HepG2 (cell line): ENCODE data around the gene MIEF2. TPM values are rescaled to one million over a fixed set of nuclear protein-coding genes. Genes with fewer than 3 reads are reported as not detected.

Experiments used
- ARID5B ChIP-seq: IDR thresholded peaks from 2 replicates; pipeline ENCODE4 v1.4.0; 2020; ENCODE audit warnings: mild to moderate bottlenecking, missing genetic modification reagents
- BRD4 ChIP-seq: sonication (generic); formaldehyde crosslinking; IDR thresholded peaks from 2 replicates; pipeline ENCODE4 v1.4.0; 2020; ENCODE audit warnings: missing genetic modification reagents
- MEF2D ChIP-seq: sonication (generic); formaldehyde crosslinking; IDR thresholded peaks from 2 replicates; pipeline ENCODE4 v1.5.1; 2020; ENCODE audit warnings: mild to moderate bottlenecking, missing genetic modification reagents
- PHF21A ChIP-seq: sonication (generic); formaldehyde crosslinking; IDR thresholded peaks from 2 replicates; pipeline ENCODE4 v1.5.0; 2020; ENCODE audit warnings: mild to moderate bottlenecking, missing genetic modification reagents
- PHF8 ChIP-seq: sonication (generic); formaldehyde crosslinking; IDR thresholded peaks from 2 replicates; pipeline ENCODE4 v1.5.0; 2020; ENCODE audit warnings: missing genetic modification reagents
- SOX5 ChIP-seq: IDR thresholded peaks from 2 replicates; pipeline ENCODE4 v1.6.1; 2016; ENCODE audit warnings: borderline replicate concordance
- ZBTB20 ChIP-seq: sonication (generic); formaldehyde crosslinking; IDR thresholded peaks from 2 replicates; pipeline ENCODE4 v1.8.1; 2023; ENCODE audit warnings: missing genetic modification reagents, low read depth, mild to moderate bottlenecking, borderline replicate concordance
- ZNF556 ChIP-seq: sonication (generic); formaldehyde crosslinking; IDR thresholded peaks from 2 replicates; pipeline ENCODE4 v1.4.0; 2020; ENCODE audit warnings: mild to moderate bottlenecking, missing genetic modification reagents, borderline replicate concordance
- ZNF704 ChIP-seq: sonication (generic); formaldehyde crosslinking; IDR thresholded peaks from 2 replicates; pipeline ENCODE4 v1.8.1; 2023; ENCODE audit warnings: mild to moderate bottlenecking, inconsistent platforms, moderate library complexity, missing genetic modification reagents, borderline replicate concordance
- polyA plus RNA-seq, 8 experiments: library from polyadenylated mRNA; depleted of rRNA in 3 of 8; stranded (reverse) in 7 of 8; unstranded in 1 of 8; fragments of >200 nt; fragmentation: Illumina TruSeq in 4 of 8; extraction: Trizol in 4 of 8; gene quantifications; 2 replicates each; pipeline versions ENCODE4 v1.2.1 to v1.2.3, GENCODE V29; 2011 to 2016; ENCODE audit warnings: low read depth in 4 of 8, missing spikeins in 1 of 8, mixed read lengths in 1 of 8; ENCODE audit not compliant: insufficient read depth in 1 of 8
- total RNA-seq, 5 experiments: library from RNA; depleted of rRNA; stranded (reverse); fragments of >200 nt; fragmentation: Illumina TruSeq; extraction: Trizol; gene quantifications; 2 replicates each; pipeline ENCODE4 v1.2.3, GENCODE V29; 2016; ENCODE audit warnings: low read depth in 1 of 5
- TF ChIP-seq, protein P1 (sequence below): sonication (generic); formaldehyde crosslinking; IDR thresholded peaks from 2 replicates; pipeline ENCODE4 v1.5.0; 2020; ENCODE audit warnings: mild to moderate bottlenecking, missing genetic modification reagents
- TF ChIP-seq, protein P2 (sequence below): sonication (generic); formaldehyde crosslinking; IDR thresholded peaks from 2 replicates; pipeline ENCODE4 v1.4.0; 2020; ENCODE audit warnings: missing genetic modification reagents
- TF ChIP-seq, protein P3 (sequence below): sonication (generic); formaldehyde crosslinking; IDR thresholded peaks from 2 replicates; pipeline ENCODE4 v1.5.1; 2020; ENCODE audit warnings: missing genetic modification reagents, mild to moderate bottlenecking, borderline replicate concordance
- TF ChIP-seq, protein P4 (sequence below): sonication (generic); formaldehyde crosslinking; IDR thresholded peaks from 2 replicates; pipeline ENCODE4 v1.9.0; 2021; ENCODE audit warnings: missing genetic modification reagents, borderline replicate concordance

The MIEF2 gene
- total and polyA plus RNA-seq, 2 of the 13 experiments (the other 11 are each of a cell fraction or from before 2014, with no cell fraction given): 6.0 to 8.0 TPM

GRCh38 chr17:18224387-18225120 lies 35.9 kb upstream of the MIEF2 start (continued):
- TF ChIP-seq, protein P1, sequence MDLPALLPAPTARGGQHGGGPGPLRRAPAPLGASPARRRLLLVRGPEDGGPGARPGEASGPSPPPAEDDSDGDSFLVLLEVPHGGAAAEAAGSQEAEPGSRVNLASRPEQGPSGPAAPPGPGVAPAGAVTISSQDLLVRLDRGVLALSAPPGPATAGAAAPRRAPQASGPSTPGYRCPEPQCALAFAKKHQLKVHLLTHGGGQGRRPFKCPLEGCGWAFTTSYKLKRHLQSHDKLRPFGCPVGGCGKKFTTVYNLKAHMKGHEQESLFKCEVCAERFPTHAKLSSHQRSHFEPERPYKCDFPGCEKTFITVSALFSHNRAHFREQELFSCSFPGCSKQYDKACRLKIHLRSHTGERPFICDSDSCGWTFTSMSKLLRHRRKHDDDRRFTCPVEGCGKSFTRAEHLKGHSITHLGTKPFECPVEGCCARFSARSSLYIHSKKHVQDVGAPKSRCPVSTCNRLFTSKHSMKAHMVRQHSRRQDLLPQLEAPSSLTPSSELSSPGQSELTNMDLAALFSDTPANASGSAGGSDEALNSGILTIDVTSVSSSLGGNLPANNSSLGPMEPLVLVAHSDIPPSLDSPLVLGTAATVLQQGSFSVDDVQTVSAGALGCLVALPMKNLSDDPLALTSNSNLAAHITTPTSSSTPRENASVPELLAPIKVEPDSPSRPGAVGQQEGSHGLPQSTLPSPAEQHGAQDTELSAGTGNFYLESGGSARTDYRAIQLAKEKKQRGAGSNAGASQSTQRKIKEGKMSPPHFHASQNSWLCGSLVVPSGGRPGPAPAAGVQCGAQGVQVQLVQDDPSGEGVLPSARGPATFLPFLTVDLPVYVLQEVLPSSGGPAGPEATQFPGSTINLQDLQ: peak; percentile 16; the same call in 1 of the 2 replicates
- TF ChIP-seq ZBTB20 (no peak), ZNF556 (CRISPR knock-in tag) (peak; percentile 22; the same call in 1 of the 2 replicates), SOX5 (CRISPR knock-in tag) (peak; percentile 10; the same call in 1 of the 2 replicates), PHF8 (peak; percentile 73), MEF2D (CRISPR knock-in tag) (no peak), ZNF704 (CRISPR knock-in tag) (0 out of 2 replicates have a peak, but pooled peaks have one; percentile 22), BRD4 (CRISPR knock-in tag) (0 out of 2 replicates have a peak, but pooled peaks have one; percentile 24), PHF21A (CRISPR knock-in tag) (peak; percentile 74), ARID5B (CRISPR knock-in tag) (peak; percentile 23; the same call in 1 of the 2 replicates)
- TF ChIP-seq, protein P2, sequence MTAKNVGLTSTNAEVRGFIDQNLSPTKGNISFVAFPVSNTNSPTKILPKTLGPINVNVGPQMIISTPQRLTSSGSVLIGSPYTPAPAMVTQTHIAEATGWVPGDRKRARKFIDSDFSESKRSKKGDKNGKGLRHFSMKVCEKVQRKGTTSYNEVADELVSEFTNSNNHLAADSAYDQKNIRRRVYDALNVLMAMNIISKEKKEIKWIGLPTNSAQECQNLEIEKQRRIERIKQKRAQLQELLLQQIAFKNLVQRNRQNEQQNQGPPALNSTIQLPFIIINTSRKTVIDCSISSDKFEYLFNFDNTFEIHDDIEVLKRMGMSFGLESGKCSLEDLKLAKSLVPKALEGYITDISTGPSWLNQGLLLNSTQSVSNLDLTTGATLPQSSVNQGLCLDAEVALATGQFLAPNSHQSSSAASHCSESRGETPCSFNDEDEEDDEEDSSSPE (CRISPR knock-in tag): peak; percentile 30; the same call in 1 of the 2 replicates
- TF ChIP-seq, protein P3, sequence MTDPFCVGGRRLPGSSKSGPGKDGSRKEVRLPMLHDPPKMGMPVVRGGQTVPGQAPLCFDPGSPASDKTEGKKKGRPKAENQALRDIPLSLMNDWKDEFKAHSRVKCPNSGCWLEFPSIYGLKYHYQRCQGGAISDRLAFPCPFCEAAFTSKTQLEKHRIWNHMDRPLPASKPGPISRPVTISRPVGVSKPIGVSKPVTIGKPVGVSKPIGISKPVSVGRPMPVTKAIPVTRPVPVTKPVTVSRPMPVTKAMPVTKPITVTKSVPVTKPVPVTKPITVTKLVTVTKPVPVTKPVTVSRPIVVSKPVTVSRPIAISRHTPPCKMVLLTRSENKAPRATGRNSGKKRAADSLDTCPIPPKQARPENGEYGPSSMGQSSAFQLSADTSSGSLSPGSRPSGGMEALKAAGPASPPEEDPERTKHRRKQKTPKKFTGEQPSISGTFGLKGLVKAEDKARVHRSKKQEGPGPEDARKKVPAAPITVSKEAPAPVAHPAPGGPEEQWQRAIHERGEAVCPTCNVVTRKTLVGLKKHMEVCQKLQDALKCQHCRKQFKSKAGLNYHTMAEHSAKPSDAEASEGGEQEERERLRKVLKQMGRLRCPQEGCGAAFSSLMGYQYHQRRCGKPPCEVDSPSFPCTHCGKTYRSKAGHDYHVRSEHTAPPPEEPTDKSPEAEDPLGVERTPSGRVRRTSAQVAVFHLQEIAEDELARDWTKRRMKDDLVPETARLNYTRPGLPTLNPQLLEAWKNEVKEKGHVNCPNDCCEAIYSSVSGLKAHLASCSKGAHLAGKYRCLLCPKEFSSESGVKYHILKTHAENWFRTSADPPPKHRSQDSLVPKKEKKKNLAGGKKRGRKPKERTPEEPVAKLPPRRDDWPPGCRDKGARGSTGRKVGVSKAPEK: no peak
- TF ChIP-seq, protein P4, sequence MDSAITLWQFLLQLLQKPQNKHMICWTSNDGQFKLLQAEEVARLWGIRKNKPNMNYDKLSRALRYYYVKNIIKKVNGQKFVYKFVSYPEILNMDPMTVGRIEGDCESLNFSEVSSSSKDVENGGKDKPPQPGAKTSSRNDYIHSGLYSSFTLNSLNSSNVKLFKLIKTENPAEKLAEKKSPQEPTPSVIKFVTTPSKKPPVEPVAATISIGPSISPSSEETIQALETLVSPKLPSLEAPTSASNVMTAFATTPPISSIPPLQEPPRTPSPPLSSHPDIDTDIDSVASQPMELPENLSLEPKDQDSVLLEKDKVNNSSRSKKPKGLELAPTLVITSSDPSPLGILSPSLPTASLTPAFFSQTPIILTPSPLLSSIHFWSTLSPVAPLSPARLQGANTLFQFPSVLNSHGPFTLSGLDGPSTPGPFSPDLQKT (CRISPR knock-in tag): no peak
